Glutamatergic neuron (in vitro differentiated cells): Measurements from ENCODE around the gene THAP2. TPM values are rescaled to one million over a fixed set of nuclear protein-coding genes. Genes with fewer than 3 reads are reported as not detected.

Source experiments
- DNase-seq: peaks from one replicate; pipeline ENCODE4 v3.0.0; 2022
- H3K27ac Mint-ChIP-seq: one replicate; pipeline ENCODE4 v1.8.0; 2020; ENCODE audit warnings: mild to moderate bottlenecking, mixed read lengths, inconsistent platforms; ENCODE audit not compliant: unreplicated experiment
- H3K27me3 Mint-ChIP-seq: one replicate; pipeline ENCODE4 v1.8.0; 2020; ENCODE audit warnings: mild to moderate bottlenecking, moderate library complexity, mixed read lengths, inconsistent platforms; ENCODE audit not compliant: unreplicated experiment
- H3K36me3 Mint-ChIP-seq: one replicate; pipeline ENCODE4 v1.8.0; 2020; ENCODE audit warnings: mild to moderate bottlenecking, mixed read lengths, inconsistent platforms; ENCODE audit not compliant: unreplicated experiment
- H3K4me1 Mint-ChIP-seq: one replicate; pipeline ENCODE4 v1.8.0; 2020; ENCODE audit warnings: mild to moderate bottlenecking, low read depth, mixed read lengths, inconsistent platforms; ENCODE audit not compliant: unreplicated experiment
- H3K4me3 Mint-ChIP-seq: one replicate; pipeline ENCODE4 v1.8.0; 2020; ENCODE audit warnings: mild to moderate bottlenecking, mixed read lengths, inconsistent platforms; ENCODE audit not compliant: unreplicated experiment
- H3K9me3 Mint-ChIP-seq: one replicate; pipeline ENCODE4 v1.8.0; 2020; ENCODE audit warnings: mild to moderate bottlenecking, moderate library complexity, mixed read lengths, inconsistent platforms; ENCODE audit not compliant: unreplicated experiment
- CTCF ChIP-seq: fragments of 200-600 bp; sonication (generic); IDR thresholded peaks from one replicate; pipeline ENCODE4 v1.5.0; 2021; ENCODE audit not compliant: partially characterized antibody, unreplicated experiment
- total RNA-seq: library from RNA; stranded (reverse); fragmentation: NEBNext Ultra II Directional; extraction: Animal tissue kit (Norgen Biotek cat#: 25700); gene quantifications from one replicate; pipeline ENCODE4 v1.2.1, GENCODE V29; 2021; ENCODE audit not compliant: unreplicated experiment

Gene THAP2
- total RNA-seq, 1 donor from 2014 or later: 7.9 TPM

GRCh38 chr12:71627438-71628002 is 36.6 kb upstream of the THAP2 start:
- Mint-ChIP-seq H3K4me1 (no peaks in the 10 kb centered on the region), H3K4me3 (no peak overlapping the region), H3K27ac (no peak overlapping the region), H3K27me3 (no peaks in the 10 kb centered on the region), H3K9me3 (no peaks in the 10 kb centered on the region), H3K36me3 (no peaks in the 10 kb centered on the region)
- DNase-seq: no peak
- TF ChIP-seq CTCF: no peak

GRCh38 chr12:71636704-71637115 is 27.4 kb upstream of the THAP2 start:
- H3K9me3 Mint-ChIP-seq: no peaks in the 10 kb centered on the region
- peak; percentile 75 for TF ChIP-seq CTCF
- DNase-seq: no peak
- no peaks in the 10 kb centered on the region for H3K36me3 Mint-ChIP-seq
- H3K27ac Mint-ChIP-seq: peak overlapping the region; percentile 35
- no peaks in the 10 kb centered on the region for H3K27me3 Mint-ChIP-seq
- H3K4me1 Mint-ChIP-seq: no peaks in the 10 kb centered on the region
- no peak overlapping the region for H3K4me3 Mint-ChIP-seq

GRCh38 chr12:71638499-71638898 is 25.6 kb upstream of the THAP2 start:
- TF ChIP-seq CTCF: no peak
- Mint-ChIP-seq H3K9me3 (no peaks in the 10 kb centered on the region), H3K4me3 (no peak overlapping the region), H3K27me3 (no peaks in the 10 kb centered on the region), H3K4me1 (no peaks in the 10 kb centered on the region), H3K36me3 (no peaks in the 10 kb centered on the region), H3K27ac (no peak overlapping the region)
- no peak for DNase-seq

GRCh38 chr12:71639341-71639760 is 24.8 kb upstream of the THAP2 start:
- Mint-ChIP-seq H3K4me3 (no peak overlapping the region), H3K4me1 (no peaks in the 10 kb centered on the region), H3K36me3 (no peaks in the 10 kb centered on the region), H3K27ac (peak overlapping the region; percentile 38), H3K27me3 (no peaks in the 10 kb centered on the region), H3K9me3 (no peaks in the 10 kb centered on the region)
- DNase-seq: no peak
- TF ChIP-seq CTCF: peak; percentile 23

GRCh38 chr12:71640316-71640715 is 23.8 kb upstream of the THAP2 start:
- Mint-ChIP-seq H3K9me3 (no peaks in the 10 kb centered on the region), H3K4me1 (no peaks in the 10 kb centered on the region), H3K27ac (no peak overlapping the region), H3K27me3 (no peaks in the 10 kb centered on the region), H3K36me3 (no peaks in the 10 kb centered on the region), H3K4me3 (no peak overlapping the region)
- no peak for TF ChIP-seq CTCF
- no peak for DNase-seq
